Peyer's patch (tissue), 4 donors: Measurements from ENCODE around the gene RGL1.

Experiments used
- CTCF ChIP-seq, 6 experiments: fragments of 450-650 bp in 4 of 6; fragments of 200-600 bp in 2 of 6; sonication (generic) in 1 of 6; IDR thresholded peaks; one replicate each; pipeline ENCODE4 v1.5.1; 2017 to 2019; ENCODE audit warnings: antibody characterized with exemption in 6 of 6, mild to moderate bottlenecking in 3 of 6, moderate library complexity in 1 of 6
- POLR2A ChIP-seq, 2 donors: fragments of 450-650 bp; IDR thresholded peaks; one replicate each; pipeline ENCODE4 v1.5.1; 2017; ENCODE audit warnings: antibody characterized with exemption in 2 of 2, mild to moderate bottlenecking in 2 of 2, moderate library complexity in 2 of 2

GRCh38 chr1:183898001-183898396, 93.1 kb downstream of the RGL1 start:
- TF ChIP-seq POLR2A (IDR thresholded peaks at IDR 0.05): no peak
- TF ChIP-seq CTCF (IDR thresholded peaks at IDR 0.05): no peak
